H9 (cell line): ENCODE measurements around the gene FAM83C. TPM values are rescaled to one million over a fixed set of nuclear protein-coding genes. Genes with fewer than 3 reads are reported as not detected.

ENCODE experiments used
- DNase-seq: peaks from one replicate; pipeline ENCODE4 v3.0.0-alpha.2; 2017
- H2AFZ ChIP-seq: one replicate; pipeline ENCODE4 v1.6.1; 2013; ENCODE audit warnings: mild to moderate bottlenecking, low read length, control low read depth, moderate library complexity
- H2AK5ac ChIP-seq: 2 replicates; pipeline ENCODE4 v1.6.1; 2013; ENCODE audit warnings: low read length, control low read depth, mixed read lengths; ENCODE audit not compliant: insufficient read length
- H2BK120ac ChIP-seq: one replicate; pipeline ENCODE4 v1.6.1; 2013; ENCODE audit warnings: low read depth, mild to moderate bottlenecking, low read length, control low read depth, inconsistent platforms; ENCODE audit not compliant: poor library complexity, severe bottlenecking
- H2BK12ac ChIP-seq: 2 replicates; pipeline ENCODE4 v1.6.1; 2013; ENCODE audit warnings: low read length, control low read depth, mixed read lengths, low read depth; ENCODE audit not compliant: insufficient read length
- H2BK15ac ChIP-seq: 2 replicates; pipeline ENCODE4 v1.6.1; 2013; ENCODE audit warnings: low read depth, low read length, control low read depth
- H2BK20ac ChIP-seq: one replicate; pipeline ENCODE4 v1.6.1; 2013; ENCODE audit warnings: low read depth, mild to moderate bottlenecking, low read length, control low read depth, inconsistent platforms; ENCODE audit not compliant: poor library complexity, severe bottlenecking
- H2BK5ac ChIP-seq: 2 replicates; pipeline ENCODE4 v1.6.1; 2013; ENCODE audit warnings: low read length, control low read depth, mixed read lengths; ENCODE audit not compliant: insufficient read length
- H3K14ac ChIP-seq: 2 replicates; pipeline ENCODE4 v1.6.1; 2013; ENCODE audit warnings: low read length, control low read depth; ENCODE audit not compliant: insufficient read depth
- H3K18ac ChIP-seq: 2 replicates; pipeline ENCODE4 v1.6.1; 2013; ENCODE audit warnings: low read depth, mild to moderate bottlenecking, mixed read lengths, low read length, control low read depth; ENCODE audit not compliant: insufficient read length
- H3K23ac ChIP-seq: 2 replicates; pipeline ENCODE4 v1.6.1; 2013; ENCODE audit warnings: low read length, control low read depth, mixed read lengths, low read depth; ENCODE audit not compliant: insufficient read length
- H3K23me2 ChIP-seq: 2 replicates; pipeline ENCODE4 v1.6.1; 2013; ENCODE audit warnings: low read depth, mild to moderate bottlenecking, mixed read lengths, low read length, control low read depth; ENCODE audit not compliant: insufficient read length, poor library complexity, severe bottlenecking
- H3K27ac ChIP-seq: 2 replicates; pipeline ENCODE4 v1.5.1; 2013; ENCODE audit warnings: low read length, control low read depth, mixed read lengths, low read depth; ENCODE audit not compliant: insufficient read length
- H3K27me3 ChIP-seq: 2 replicates; pipeline ENCODE4 v1.6.1; 2013; ENCODE audit warnings: low read length, control low read depth, inconsistent platforms; ENCODE audit not compliant: insufficient read depth
- H3K4ac ChIP-seq: 2 replicates; pipeline ENCODE4 v1.6.1; 2013; ENCODE audit warnings: low read depth, mild to moderate bottlenecking, control low read depth, inconsistent platforms, low read length, moderate library complexity
- H3K4me1 ChIP-seq: 2 replicates; pipeline ENCODE4 v1.6.1; 2013; ENCODE audit warnings: low read length, control low read depth, inconsistent platforms; ENCODE audit not compliant: insufficient read depth
- H3K4me2 ChIP-seq: 2 replicates; pipeline ENCODE4 v1.6.1; 2013; ENCODE audit warnings: low read length, control low read depth, mixed read lengths; ENCODE audit not compliant: insufficient read length, insufficient read depth
- H3K56ac ChIP-seq: 2 replicates; pipeline ENCODE4 v1.6.1; 2013; ENCODE audit warnings: low read depth, mild to moderate bottlenecking, mixed read lengths, low read length, control low read depth; ENCODE audit not compliant: insufficient read length
- H3K79me1 ChIP-seq: 2 replicates; pipeline ENCODE4 v1.6.1; 2013; ENCODE audit warnings: low read depth, mild to moderate bottlenecking, moderate library complexity, low read length, control low read depth, inconsistent platforms; ENCODE audit not compliant: insufficient read depth, poor library complexity, severe bottlenecking
- H3K79me2 ChIP-seq: 2 replicates; pipeline ENCODE4 v1.6.1; 2013; ENCODE audit warnings: low read length, control low read depth, inconsistent platforms; ENCODE audit not compliant: insufficient read depth
- H3K9ac ChIP-seq: 2 replicates; pipeline ENCODE4 v1.6.1; 2013; ENCODE audit warnings: low read length, control low read depth, mixed read lengths; ENCODE audit not compliant: insufficient read length; ENCODE audit errors: extremely low read depth
- H3K9me3 ChIP-seq: one replicate; pipeline ENCODE4 v1.6.1; 2013; ENCODE audit warnings: low read depth, low read length, inconsistent platforms; ENCODE audit not compliant: control insufficient read depth
- H3T11ph ChIP-seq: one replicate; pipeline ENCODE4 v1.6.1; 2013; ENCODE audit warnings: mild to moderate bottlenecking, low read length, control low read depth, inconsistent platforms
- H4K20me1 ChIP-seq: one replicate; pipeline ENCODE4 v1.6.1; 2013; ENCODE audit not compliant: control insufficient read depth, insufficient read length, insufficient read depth
- H4K5ac ChIP-seq: 2 replicates; pipeline ENCODE4 v1.6.1; 2013; ENCODE audit warnings: low read depth, mild to moderate bottlenecking, mixed read lengths, low read length, control low read depth; ENCODE audit not compliant: insufficient read length
- H4K8ac ChIP-seq: replicated peaks from 2 replicates; pipeline ENCODE4 v1.6.1; 2013; ENCODE audit warnings: low read length, control low read depth, mixed read lengths, low read depth; ENCODE audit not compliant: insufficient read length
- H4K91ac ChIP-seq: 2 replicates; pipeline ENCODE4 v1.6.1; 2013; ENCODE audit warnings: low read depth, mild to moderate bottlenecking, moderate library complexity, mixed read lengths, low read length, control low read depth; ENCODE audit not compliant: insufficient read length
- H3K27ac Mint-ChIP-seq, 3 experiments: 2 replicates in 2 of 3; 3 replicates in 1 of 3; pipeline ENCODE4 v1.8.0; 2020 to 2021; ENCODE audit warnings: mixed read lengths in 3 of 3, mild to moderate bottlenecking in 1 of 3, moderate library complexity in 1 of 3
- H3K27me3 Mint-ChIP-seq: 2 replicates; pipeline ENCODE4 v1.8.0; 2021; ENCODE audit warnings: low read depth, mild to moderate bottlenecking, moderate library complexity, mixed read lengths
- H3K36me3 Mint-ChIP-seq, 3 experiments: 2 replicates in 2 of 3; 3 replicates in 1 of 3; pipeline ENCODE4 v1.8.0; 2020 to 2021; ENCODE audit warnings: low read depth in 3 of 3, mixed read lengths in 3 of 3; ENCODE audit not compliant: insufficient read depth in 1 of 3
- H3K4me1 Mint-ChIP-seq, 2 experiments: 2 replicates each; pipeline ENCODE4 v1.8.0; 2020; ENCODE audit warnings: mixed read lengths in 2 of 2
- H3K4me3 Mint-ChIP-seq, 2 experiments: 2 replicates in 1 of 2; 3 replicates in 1 of 2; pipeline ENCODE4 v1.8.0; 2020 to 2021; ENCODE audit warnings: mild to moderate bottlenecking in 2 of 2, mixed read lengths in 2 of 2, moderate library complexity in 1 of 2
- H3K9me3 Mint-ChIP-seq, 2 experiments: 2 replicates in 1 of 2; 3 replicates in 1 of 2; pipeline ENCODE4 v1.8.0; 2020; ENCODE audit warnings: mild to moderate bottlenecking in 2 of 2, mixed read lengths in 2 of 2, moderate library complexity in 1 of 2
- CTCF ChIP-seq: fragments of 200-600 bp; sonication (generic); conservative IDR thresholded peaks from 3 replicates; pipeline ENCODE4 v1.8.0; 2021; ENCODE audit warnings: antibody characterized with exemption, mild to moderate bottlenecking
- WGBS: extraction: QIAGEN DNeasy Blood & Tissue Kit; methylation state at CpG from one replicate; pipeline ENCODE4 v1.1.7; 2013; ENCODE audit warnings: missing lambda C conversion rate, low lambda C conversion rate, mixed read lengths; ENCODE audit not compliant: insufficient read length; ENCODE audit errors: extremely low coverage; 5-methylcytosine and 5-hydroxymethylcytosine counted together
- total RNA-seq: library from RNA; stranded (reverse); gene quantifications from 2 replicates; pipeline ENCODE4 v1.2.1, GENCODE V29; 2021

Gene FAM83C
- total RNA-seq, 1 experiment from 2014 or later: not detected

GRCh38 chr20:35298264-35298663 lies 6.0 kb upstream of the FAM83C start:
- TF ChIP-seq CTCF: no peak
- Histone ChIP-seq H3T11ph (no peak overlapping the region), H3K9ac (no peak overlapping the region), H2BK15ac (no peak overlapping the region), H3K56ac (no peak overlapping the region), H3K79me1 (no peaks in the 10 kb centered on the region), H2BK5ac (no peak overlapping the region), H3K27me3 (no peaks in the 10 kb centered on the region), H3K23me2 (no peaks in the 10 kb centered on the region), H3K27ac (no peak overlapping the region), H2AFZ (no peak overlapping the region), H3K9me3 (no peaks in the 10 kb centered on the region), H2BK12ac (no peak overlapping the region), H2BK120ac (no peak overlapping the region), H3K4me2 (no peak overlapping the region), H3K4me1 (no peaks in the 10 kb centered on the region; the same call in 1 of the 2 replicates), H3K18ac (no peak overlapping the region), H3K14ac (no peak overlapping the region), H3K4ac (no peak overlapping the region), H3K79me2 (no peaks in the 10 kb centered on the region), H4K91ac (no peak overlapping the region), H3K23ac (no peak overlapping the region), H4K5ac (no peak overlapping the region), H4K20me1 (no peaks in the 10 kb centered on the region), H2AK5ac (no peak overlapping the region), H2BK20ac (no peak overlapping the region), H4K8ac (no peak overlapping the region)
- peaks cover 4 to 5% of the 10 kb centered on the region in 2 experiments; a peak in 3 of 4 replicates for H3K4me1 Mint-ChIP-seq
- peaks cover 10% of the 10 kb centered on the region for H3K27me3 Mint-ChIP-seq
- no peak overlapping the region; a peak in 1 of 5 replicates for H3K4me3 Mint-ChIP-seq
- H3K36me3 Mint-ChIP-seq: no peaks in the 10 kb centered on the region
- WGBS: no CpG with 5 or more reads among the region's 5 CpGs
- H3K27ac Mint-ChIP-seq: peak overlapping the region in 1 of 3 experiments; percentile 42; a peak in 1 of 7 replicates
- no peak for DNase-seq
- no peaks in the 10 kb centered on the region; a peak in 1 of 5 replicates for H3K9me3 Mint-ChIP-seq
